NCI-H524 treated with DMSO at 0.1 percent for 48 hours (cell line): ENCODE data around the gene DNAH2.

Experiments used
- DNase-seq: peaks from one replicate; lab custom pipeline; 2025; lab: John Stamatoyannopoulos, UW

DNAH2 gene

GRCh38 chr17:7727886-7728285, 10.3 kb downstream of the DNAH2 start:
- DNase-seq: no peak

- no peak for DNase-seq
Observed at GRCh38 chr17:7729816-7730215, 12.3 kb downstream of the DNAH2 start.

- DNase-seq: no peak
Observed at GRCh38 chr17:7732981-7733539, 15.5 kb downstream of the DNAH2 start.

- no peak for DNase-seq
Observed at GRCh38 chr17:7737601-7738000, 20.1 kb downstream of the DNAH2 start.

GRCh38 chr17:7739746-7740145, 22.2 kb downstream of the DNAH2 start:
- DNase-seq: no peak

GRCh38 chr17:7740481-7741001, 23.0 kb downstream of the DNAH2 start:
- no peak for DNase-seq

- DNase-seq: no peak
Observed at GRCh38 chr17:7742729-7743128, 25.2 kb downstream of the DNAH2 start.

- DNase-seq: no peak
Observed at GRCh38 chr17:7744416-7744815, 26.9 kb downstream of the DNAH2 start.

- DNase-seq: no peak
Observed at GRCh38 chr17:7745748-7746470, 28.4 kb downstream of the DNAH2 start.

GRCh38 chr17:7747635-7748071, 30.1 kb downstream of the DNAH2 start:
- DNase-seq: no peak

- DNase-seq: no peak
Observed at GRCh38 chr17:7748076-7748775, 30.7 kb downstream of the DNAH2 start.

GRCh38 chr17:7750321-7750821, 32.8 kb downstream of the DNAH2 start:
- DNase-seq: no peak

- DNase-seq: no peak
Observed at GRCh38 chr17:7754656-7755055, 37.1 kb downstream of the DNAH2 start.

- DNase-seq: no peak
Observed at GRCh38 chr17:7755095-7755890, 37.7 kb downstream of the DNAH2 start.

- DNase-seq: no peak
Observed at GRCh38 chr17:7756968-7757367, 39.4 kb downstream of the DNAH2 start.

- DNase-seq: no peak
Observed at GRCh38 chr17:7763919-7764318, 46.4 kb downstream of the DNAH2 start.

GRCh38 chr17:7767004-7767403, 49.5 kb downstream of the DNAH2 start:
- no peak for DNase-seq

- DNase-seq: no peak
Observed at GRCh38 chr17:7767405-7768021, 50.0 kb downstream of the DNAH2 start.

- DNase-seq: no peak
Observed at GRCh38 chr17:7769854-7770253, 52.3 kb downstream of the DNAH2 start.

GRCh38 chr17:7774055-7774521, 56.5 kb downstream of the DNAH2 start:
- DNase-seq: no peak

- no peak for DNase-seq
Observed at GRCh38 chr17:7775051-7775450, 57.5 kb downstream of the DNAH2 start.
